ENCODE data around the gene RPL10A. TPM values are rescaled to one million over a fixed set of nuclear protein-coding genes. Genes with fewer than 3 reads are reported as not detected.
A peak's percentile ranks its signal among the peaks of the same experiment; 100 is the strongest.

The RPL10A gene
- total and polyA plus RNA-seq, 12 donors: 680 to 1,613 (median 1,110) TPM

- Histone ChIP-seq H3K9me3 (replicated peaks in 1 of 3) (no peaks in the 10 kb centered on the region), H3K36me3 (replicated peaks in 1 of 2) (no peaks in the 10 kb centered on the region), H3K4me1 (replicated peaks in 1 of 2) (peaks cover 7 to 19% of the 10 kb centered on the region in 2 donors), H3K4me3 (peak within 1 kb of the TSS in 2 of 4 donors; percentile 69 to 83), H3K27me3 (no peaks in the 10 kb centered on the region), H3K27ac (peak within 1 kb of the TSS in 4 of 5 donors; percentile 66 to 91 (median 75))
- WGBS, 4 donors: 0 to 1% (median 1%) methylated on average over 4 to 96 of the region's 98 CpGs
- intact Hi-C loops (cut with DNase I): no loop called here
- TF ChIP-seq POLR2A (IDR thresholded peaks at IDR 0.05) (no peak), CTCF (IDR thresholded peaks at IDR 0.05) (no peak)
- DNase-seq: peak in 3 of 7 donors; percentile 44 to 58 (median 49)
These were observed 28.8 kb downstream of the RPL10A start, which contains the start of gene TEAD3 for GRCh38 chr6:35496841-35497570. TEAD3 (minus strand) TSS chr6:35497079.

DNA sequence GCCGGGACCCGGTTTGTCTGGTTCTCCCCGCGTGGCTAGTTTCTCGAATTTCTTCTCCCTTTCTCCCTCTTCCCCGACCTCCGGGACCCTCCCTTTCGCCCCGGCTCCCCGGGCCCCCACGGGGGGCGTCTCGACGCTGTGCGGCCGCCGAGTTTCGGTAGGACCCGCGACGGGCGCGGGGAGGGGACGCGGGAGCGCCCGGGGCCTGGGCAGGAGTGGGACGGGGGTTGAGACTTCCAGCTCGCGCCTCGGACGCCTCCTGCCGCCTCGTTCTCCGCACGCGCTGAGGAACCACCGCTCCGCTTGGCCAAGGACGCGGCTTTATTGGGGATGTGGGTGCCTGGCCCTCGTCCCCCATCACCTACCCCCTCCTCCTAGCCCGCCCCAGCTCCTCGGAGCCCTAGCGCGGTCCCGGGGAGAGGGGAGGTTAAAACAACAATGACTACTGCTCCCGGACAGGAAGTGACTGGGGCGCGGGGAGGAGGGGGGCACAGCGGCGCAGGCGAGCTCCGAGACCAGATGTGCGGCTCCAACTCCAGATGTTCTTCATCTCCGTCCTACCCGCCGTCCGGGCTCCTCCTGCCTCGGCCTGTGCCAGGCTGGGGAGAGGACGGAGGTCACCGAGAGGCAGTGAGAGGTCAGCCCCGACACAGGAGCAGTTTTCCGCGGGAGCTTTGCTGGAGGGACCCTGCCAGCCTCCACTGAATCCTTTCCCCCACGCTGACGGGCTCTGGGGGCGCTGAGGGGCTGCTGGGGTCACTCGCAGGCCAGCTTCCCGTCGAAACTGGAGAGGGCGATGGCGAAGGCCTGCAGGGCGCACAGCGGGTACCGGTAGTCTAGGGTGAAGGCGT, 29.6 kb downstream of the RPL10A start:
- peak overlapping the region in 4 of 5 donors; percentile 57 to 91 (median 74) for H3K27ac ChIP-seq
- peaks cover 7 to 19% of the 10 kb centered on the region in 2 donors for H3K4me1 ChIP-seq (replicated peaks in 1 of 2)
- peak overlapping the region in 2 of 4 donors; percentile 55 to 83 for H3K4me3 ChIP-seq
- DNase-seq: peak in 6 of 7 donors; percentile 55 to 77 (median 58)
- H3K36me3 ChIP-seq (replicated peaks in 1 of 2): no peaks in the 10 kb centered on the region
- 1 to 8% (median 5%) methylated on average over 37 to 77 of the region's 77 CpGs for WGBS, 4 donors
- intact Hi-C loops (cut with DNase I): no loop called here
- H3K9me3 ChIP-seq (replicated peaks in 1 of 3): no peaks in the 10 kb centered on the region
- TF ChIP-seq CTCF (IDR thresholded peaks at IDR 0.05) (no peak), POLR2A (IDR thresholded peaks at IDR 0.05) (no peak)
- H3K27me3 ChIP-seq: no peaks in the 10 kb centered on the region

DNA sequence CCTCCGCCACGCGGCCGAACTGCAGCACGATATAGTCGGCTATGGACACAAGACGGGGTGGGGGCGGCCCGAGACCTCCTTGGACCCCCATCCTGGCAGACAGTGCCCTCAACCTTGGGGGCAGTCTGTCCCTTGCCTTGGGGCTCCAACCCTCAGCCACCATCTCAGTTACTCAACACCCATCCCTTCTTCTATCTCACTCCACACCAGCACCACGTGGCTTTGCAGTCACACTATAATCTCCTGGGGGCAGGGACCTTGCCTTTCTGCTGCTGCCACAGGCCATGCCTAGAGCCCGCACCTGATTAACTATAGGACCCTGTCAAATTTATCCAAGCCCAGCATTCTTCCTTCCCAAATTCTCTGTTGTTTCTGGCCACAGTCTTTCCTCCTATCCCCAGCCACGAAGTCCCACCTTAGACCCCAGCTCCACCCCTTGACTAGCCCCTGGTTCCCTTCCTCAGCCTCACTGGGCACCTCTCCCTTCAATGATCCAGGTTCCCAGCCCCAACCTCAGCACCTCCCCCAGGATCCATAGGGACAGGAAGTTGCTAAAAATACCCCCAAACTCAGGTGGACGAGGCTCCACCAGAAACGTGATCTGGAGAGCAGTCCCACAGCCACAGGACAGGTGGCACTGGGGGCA, 30.3 kb downstream of the RPL10A start:
- TF ChIP-seq CTCF (IDR thresholded peaks at IDR 0.05) (no peak), POLR2A (IDR thresholded peaks at IDR 0.05) (no peak)
- Histone ChIP-seq H3K27me3 (peaks cover under 1% of the 10 kb centered on the region), H3K27ac (peak overlapping the region in 2 of 5 donors; percentile 82 to 91), H3K4me1 (replicated peaks in 1 of 2) (peaks cover 7 to 19% of the 10 kb centered on the region in 2 donors), H3K36me3 (replicated peaks in 1 of 2) (no peaks in the 10 kb centered on the region), H3K4me3 (peak overlapping the region in 1 of 4 donors; percentile 83), H3K9me3 (replicated peaks in 1 of 3) (no peaks in the 10 kb centered on the region)
- DNase-seq: no peak
- intact Hi-C loops (cut with DNase I): no loop called here
- 50 to 72% (median 65%) methylated on average over 3 to 14 of the region's 14 CpGs for WGBS, 4 donors

GRCh38 chr6:35499372-35499771, 31.2 kb downstream of the RPL10A start:
- Histone ChIP-seq H3K4me3 (no peak overlapping the region), H3K27me3 (peaks cover 4% of the 10 kb centered on the region), H3K4me1 (replicated peaks in 1 of 2) (peaks cover 7 to 14% of the 10 kb centered on the region in 2 donors), H3K9me3 (replicated peaks in 1 of 3) (no peaks in the 10 kb centered on the region), H3K27ac (no peak overlapping the region), H3K36me3 (replicated peaks in 1 of 2) (no peaks in the 10 kb centered on the region)
- no peak for DNase-seq
- 85 to 90% (median 89%) methylated on average over 4 of the region's 4 CpGs for WGBS, 4 donors
- TF ChIP-seq CTCF (IDR thresholded peaks at IDR 0.05) (no peak), POLR2A (IDR thresholded peaks at IDR 0.05) (no peak)
- intact Hi-C loops (cut with DNase I): no loop called here
